ENCODE measurements around the gene CST3.

GRCh38 chr20:23612396-23612795 lies 25.4 kb downstream of the CST3 start:
- TF ChIP-seq, protein P1, sequence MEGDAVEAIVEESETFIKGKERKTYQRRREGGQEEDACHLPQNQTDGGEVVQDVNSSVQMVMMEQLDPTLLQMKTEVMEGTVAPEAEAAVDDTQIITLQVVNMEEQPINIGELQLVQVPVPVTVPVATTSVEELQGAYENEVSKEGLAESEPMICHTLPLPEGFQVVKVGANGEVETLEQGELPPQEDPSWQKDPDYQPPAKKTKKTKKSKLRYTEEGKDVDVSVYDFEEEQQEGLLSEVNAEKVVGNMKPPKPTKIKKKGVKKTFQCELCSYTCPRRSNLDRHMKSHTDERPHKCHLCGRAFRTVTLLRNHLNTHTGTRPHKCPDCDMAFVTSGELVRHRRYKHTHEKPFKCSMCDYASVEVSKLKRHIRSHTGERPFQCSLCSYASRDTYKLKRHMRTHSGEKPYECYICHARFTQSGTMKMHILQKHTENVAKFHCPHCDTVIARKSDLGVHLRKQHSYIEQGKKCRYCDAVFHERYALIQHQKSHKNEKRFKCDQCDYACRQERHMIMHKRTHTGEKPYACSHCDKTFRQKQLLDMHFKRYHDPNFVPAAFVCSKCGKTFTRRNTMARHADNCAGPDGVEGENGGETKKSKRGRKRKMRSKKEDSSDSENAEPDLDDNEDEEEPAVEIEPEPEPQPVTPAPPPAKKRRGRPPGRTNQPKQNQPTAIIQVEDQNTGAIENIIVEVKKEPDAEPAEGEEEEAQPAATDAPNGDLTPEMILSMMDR (conservative IDR thresholded peaks at IDR 0.05; ENCODE audit: low read depth, low read length): no peak
- no peak for TF ChIP-seq EZH2 (IDR thresholded peaks at IDR 0.05; ENCODE audit: borderline replicate concordance, low read depth, low read length, poor library complexity, severe bottlenecking)
